Smooth muscle cell (in vitro differentiated cells): ENCODE data around the gene RNF148. TPM values are rescaled to one million over a fixed set of nuclear protein-coding genes. Genes with fewer than 3 reads are reported as not detected.
A peak's percentile ranks its signal among the peaks of the same experiment; 100 is the strongest.

ENCODE experiments used
- DNase-seq: peaks from one replicate; lab custom pipeline; 2025; ENCODE audit not compliant: unreplicated experiment; lab: John Stamatoyannopoulos, UW
- H2AFZ ChIP-seq: fragments of 200-600 bp; sonication (generic); 2 replicates; pipeline ENCODE4 v1.6.0; 2016; ENCODE audit warnings: antibody characterized with exemption, low read depth, mild to moderate bottlenecking
- H3F3A ChIP-seq: fragments of 200-600 bp; sonication (generic); 2 replicates; pipeline ENCODE4 v1.6.0; 2017; ENCODE audit warnings: antibody characterized with exemption, low read depth
- H3K27ac ChIP-seq: fragments of 200-600 bp; sonication (generic); 2 replicates; pipeline ENCODE4 v1.5.1; 2016; ENCODE audit warnings: low read depth, mild to moderate bottlenecking
- H3K27me3 ChIP-seq: fragments of 200-600 bp; sonication (generic); 2 replicates; pipeline ENCODE4 v1.6.1; 2016; ENCODE audit warnings: low read depth, mild to moderate bottlenecking
- H3K36me3 ChIP-seq: fragments of 200-600 bp; sonication (generic); 2 replicates; pipeline ENCODE4 v1.5.1; 2016; ENCODE audit warnings: low read depth
- H3K4me1 ChIP-seq: fragments of 200-600 bp; sonication (generic); 2 replicates; pipeline ENCODE4 v1.5.1; 2016; ENCODE audit warnings: low read depth
- H3K4me2 ChIP-seq: fragments of 200-600 bp; sonication (generic); 2 replicates; pipeline ENCODE4 v1.6.0; 2016; ENCODE audit warnings: mild to moderate bottlenecking
- H3K4me3 ChIP-seq: fragments of 200-600 bp; sonication (generic); 2 replicates; pipeline ENCODE4 v1.5.1; 2016; ENCODE audit warnings: mild to moderate bottlenecking
- H3K79me2 ChIP-seq: fragments of 200-600 bp; sonication (generic); 2 replicates; pipeline ENCODE4 v1.6.0; 2016; ENCODE audit warnings: low read depth, mild to moderate bottlenecking
- H3K9ac ChIP-seq: fragments of 200-600 bp; sonication (generic); 2 replicates; pipeline ENCODE4 v1.6.0; 2016; ENCODE audit warnings: low read depth
- H3K9me3 ChIP-seq: fragments of 200-600 bp; sonication (generic); replicated peaks from 2 replicates; pipeline ENCODE4 v1.5.1; 2016; ENCODE audit warnings: low read depth
- H4K20me1 ChIP-seq: fragments of 200-600 bp; sonication (generic); 2 replicates; pipeline ENCODE4 v1.6.0; 2016; ENCODE audit warnings: low read depth
- CTCF ChIP-seq: fragments of 200-600 bp; sonication (generic); IDR thresholded peaks from 2 replicates; pipeline ENCODE4 v1.5.1; 2017; ENCODE audit warnings: borderline replicate concordance, mild to moderate bottlenecking, antibody characterized with exemption; ENCODE audit not compliant: insufficient read depth, poor library complexity, severe bottlenecking
- WGBS: methylation state at CpG from one replicate; pipeline ENCODE4 v1.1.7; 2016; ENCODE audit warnings: low lambda C conversion rate; 5-methylcytosine and 5-hydroxymethylcytosine counted together
- polyA plus RNA-seq: library from polyadenylated mRNA; unstranded; fragments of >200 nt; fragmentation: Nextera tagmentation; extraction: Ambion mirVana; gene quantifications from 2 replicates; pipeline ENCODE4 v1.2.1, GENCODE V29; 2016
- total RNA-seq: library from RNA; depleted of rRNA; stranded (reverse); fragments of >200 nt; gene quantifications from 2 replicates; pipeline ENCODE4 v1.2.3, GENCODE V29; 2014

RNF148 gene
- total and polyA plus RNA-seq, 2 experiments from 2014 or later: not detected

- no peak overlapping the region for H2AFZ ChIP-seq
- peaks cover 17% of the 10 kb centered on the region for H3K4me1 ChIP-seq
- no peak for TF ChIP-seq CTCF
- no peak overlapping the region for H3K27ac ChIP-seq
- no peaks in the 10 kb centered on the region for H3K9me3 ChIP-seq
- DNase-seq: no peak
- no peaks in the 10 kb centered on the region for H4K20me1 ChIP-seq
- no peaks in the 10 kb centered on the region for H3K79me2 ChIP-seq
- no peak overlapping the region for H3K4me2 ChIP-seq
- H3K4me3 ChIP-seq: no peak overlapping the region
- no peaks in the 10 kb centered on the region for H3K27me3 ChIP-seq
- H3F3A ChIP-seq: peaks cover 5% of the 10 kb centered on the region
- H3K36me3 ChIP-seq: no peaks in the 10 kb centered on the region
- H3K9ac ChIP-seq: no peak overlapping the region
Measured at GRCh38 chr7:122743211-122743610, 40.5 kb upstream of the RNF148 start.

- no peaks in the 10 kb centered on the region for H3K27me3 ChIP-seq
- no peaks in the 10 kb centered on the region for H3K36me3 ChIP-seq
- H3K9me3 ChIP-seq: no peaks in the 10 kb centered on the region
- H3K9ac ChIP-seq: no peak overlapping the region
- H3K4me3 ChIP-seq: no peak overlapping the region
- TF ChIP-seq CTCF: no peak
- H3K79me2 ChIP-seq: no peaks in the 10 kb centered on the region
- H2AFZ ChIP-seq: no peak overlapping the region
- no peaks in the 10 kb centered on the region for H4K20me1 ChIP-seq
- peak overlapping the region; percentile 62 for H3K4me2 ChIP-seq
- peaks cover 18% of the 10 kb centered on the region for H3K4me1 ChIP-seq
- peaks cover 7% of the 10 kb centered on the region for H3F3A ChIP-seq
- no peak for DNase-seq
- WGBS: 42% methylated on average over 2 of the region's 2 CpGs
- no peak overlapping the region for H3K27ac ChIP-seq
Measured at GRCh38 chr7:122738947-122739346, 36.2 kb upstream of the RNF148 start.

- H4K20me1 ChIP-seq: no peaks in the 10 kb centered on the region
- no peaks in the 10 kb centered on the region for H3K79me2 ChIP-seq
- 73% methylated on average over 1 of the region's 1 CpG for WGBS
- H3K36me3 ChIP-seq: no peaks in the 10 kb centered on the region
- H2AFZ ChIP-seq: no peak overlapping the region
- H3K4me2 ChIP-seq: peak overlapping the region; percentile 30
- no peak overlapping the region for H3K4me3 ChIP-seq
- H3K4me1 ChIP-seq: peaks cover 18% of the 10 kb centered on the region
- H3K27ac ChIP-seq: no peak overlapping the region
- no peak for DNase-seq
- no peaks in the 10 kb centered on the region for H3K27me3 ChIP-seq
- H3K9me3 ChIP-seq: no peaks in the 10 kb centered on the region
- peaks cover 7% of the 10 kb centered on the region for H3F3A ChIP-seq
- H3K9ac ChIP-seq: no peak overlapping the region
- no peak for TF ChIP-seq CTCF
Measured at GRCh38 chr7:122736183-122736582, 33.5 kb upstream of the RNF148 start.

GRCh38 chr7:122727759-122728158, 25.0 kb upstream of the RNF148 start:
- Histone ChIP-seq H3K4me2 (no peak overlapping the region), H3K4me3 (no peak overlapping the region), H3K4me1 (peaks cover 3% of the 10 kb centered on the region), H3K9ac (no peak overlapping the region), H3K27ac (no peak overlapping the region), H4K20me1 (no peaks in the 10 kb centered on the region), H3F3A (no peaks in the 10 kb centered on the region), H2AFZ (no peak overlapping the region), H3K27me3 (no peaks in the 10 kb centered on the region), H3K79me2 (no peaks in the 10 kb centered on the region), H3K36me3 (no peaks in the 10 kb centered on the region), H3K9me3 (no peaks in the 10 kb centered on the region)
- TF ChIP-seq CTCF: no peak
- 69% methylated on average over 1 of the region's 1 CpG for WGBS
- DNase-seq: no peak
